GM13976 (cell line): ENCODE measurements around the gene SUSD2.

Experiments
- DNase-seq: peaks from one replicate; pipeline ENCODE4 v3.0.0; 2012; ENCODE audit warnings: low spot score
- CTCF ChIP-seq: IDR thresholded peaks from 2 replicates; pipeline ENCODE4 v1.5.1; 2012; ENCODE audit warnings: borderline replicate concordance, mild to moderate bottlenecking; ENCODE audit not compliant: insufficient read depth; ENCODE audit errors: extremely low read depth, missing control alignments, control extremely low read depth
- in situ Hi-C: fragments of 300-500 bp; cut with MboI; formaldehyde crosslinking; loops from one replicate; pipeline ENCODE4 v1.12.0; 2022; ENCODE audit warnings: low sequenced_read_pairs, mixed read lengths, inconsistent platforms; ENCODE audit not compliant: unreplicated experiment

The SUSD2 gene

GRCh38 chr22:24164940-24165339 is 16.3 kb upstream of the SUSD2 start:
- no peak for DNase-seq
- no peak for TF ChIP-seq CTCF
- in situ Hi-C loops: no loop called here

GRCh38 chr22:24165673-24166072 is 15.6 kb upstream of the SUSD2 start:
- DNase-seq: no peak
- TF ChIP-seq CTCF: no peak
- in situ Hi-C loops: no loop called here

GRCh38 chr22:24166811-24167210 is 14.5 kb upstream of the SUSD2 start:
- no peak for TF ChIP-seq CTCF
- in situ Hi-C loops: no loop called here
- no peak for DNase-seq

- no peak for DNase-seq
- in situ Hi-C loops: no loop called here
- no peak for TF ChIP-seq CTCF
Measured at GRCh38 chr22:24169439-24170058, 11.7 kb upstream of the SUSD2 start.

GRCh38 chr22:24170188-24170587 is 11.1 kb upstream of the SUSD2 start:
- in situ Hi-C loops: no loop called here
- no peak for TF ChIP-seq CTCF
- no peak for DNase-seq

- in situ Hi-C loops: no loop called here
- no peak for DNase-seq
- no peak for TF ChIP-seq CTCF
Measured at GRCh38 chr22:24170632-24171031, 10.7 kb upstream of the SUSD2 start.
